Subcutaneous abdominal adipose tissue (tissue), 5 donors: ENCODE data around the gene PCBD1.
"Not testable (repeated sequence)": the region's sequence is repeated elsewhere in the genome, so short reads cannot be mapped to it uniquely, and the experiment has no call there.

Experiments
- H3K27ac ChIP-seq: one replicate; pipeline ENCODE4 v1.7.0; 2013; ENCODE audit warnings: low read depth, mild to moderate bottlenecking, inconsistent platforms, low read length, moderate library complexity
- H3K27me3 ChIP-seq, 5 donors: one replicate each; pipeline ENCODE4 v1.7.0; 2013; ENCODE audit warnings: low read length in 5 of 5, inconsistent platforms in 1 of 5; ENCODE audit not compliant: control insufficient read depth in 5 of 5, insufficient read depth in 4 of 5
- H3K36me3 ChIP-seq, 5 donors: one replicate each; pipeline ENCODE4 v1.7.0; 2013; ENCODE audit warnings: low read length in 5 of 5; ENCODE audit not compliant: control insufficient read depth in 5 of 5, insufficient read depth in 5 of 5
- H3K4me1 ChIP-seq, 5 donors: one replicate each; pipeline ENCODE4 v1.7.0; 2013; ENCODE audit warnings: low read length in 5 of 5, mild to moderate bottlenecking in 3 of 5, moderate library complexity in 1 of 5; ENCODE audit not compliant: control insufficient read depth in 5 of 5, insufficient read depth in 5 of 5
- H3K4me3 ChIP-seq, 5 donors: one replicate each; pipeline ENCODE4 v1.7.0; 2013; ENCODE audit warnings: low read length in 5 of 5, low read depth in 1 of 5
- H3K9ac ChIP-seq, 5 donors: one replicate each; pipeline ENCODE4 v1.7.0; 2013; ENCODE audit warnings: low read length in 5 of 5, mild to moderate bottlenecking in 4 of 5, moderate library complexity in 3 of 5
- H3K9me3 ChIP-seq, 5 donors: one replicate each; pipeline ENCODE4 v1.7.0; 2013; ENCODE audit warnings: low read length in 5 of 5; ENCODE audit not compliant: control insufficient read depth in 5 of 5
- donor health status: healthy.
- donor health status: healthy.
- donor health status: healthy.
- donor health status: healthy.
- donor health status: healthy.

Gene PCBD1

DNA sequence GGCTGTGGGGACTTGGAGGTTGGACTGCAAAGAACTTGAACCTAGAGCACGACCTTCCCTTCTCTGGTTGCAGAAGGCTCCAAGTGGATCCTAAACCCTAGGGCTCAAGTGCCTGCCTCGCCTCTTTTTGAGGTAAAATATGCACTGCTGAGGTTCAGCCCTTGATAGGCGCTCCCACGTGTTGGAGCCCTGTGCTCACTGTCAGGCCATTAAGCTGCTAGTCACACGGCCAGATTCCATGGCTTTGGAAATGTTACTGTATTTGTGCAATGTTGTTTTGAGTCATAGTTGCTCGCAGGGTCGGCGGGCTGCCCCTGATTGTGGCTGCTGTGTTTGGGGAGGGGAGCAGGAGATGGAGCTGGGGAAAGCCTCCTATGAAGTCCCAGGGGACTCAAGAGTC is 39.8 kb upstream of the PCBD1 start:
- Histone ChIP-seq H3K9me3 (no peaks in the 10 kb centered on the region), H3K9ac (no peak overlapping the region), H3K4me1 (no peaks in the 10 kb centered on the region), H3K4me3 (no peak overlapping the region), H3K27ac (no peak overlapping the region), H3K27me3 (peaks cover 16 to 41% (median 30%) of the 10 kb centered on the region in 5 donors), H3K36me3 (no peaks in the 10 kb centered on the region)

DNA sequence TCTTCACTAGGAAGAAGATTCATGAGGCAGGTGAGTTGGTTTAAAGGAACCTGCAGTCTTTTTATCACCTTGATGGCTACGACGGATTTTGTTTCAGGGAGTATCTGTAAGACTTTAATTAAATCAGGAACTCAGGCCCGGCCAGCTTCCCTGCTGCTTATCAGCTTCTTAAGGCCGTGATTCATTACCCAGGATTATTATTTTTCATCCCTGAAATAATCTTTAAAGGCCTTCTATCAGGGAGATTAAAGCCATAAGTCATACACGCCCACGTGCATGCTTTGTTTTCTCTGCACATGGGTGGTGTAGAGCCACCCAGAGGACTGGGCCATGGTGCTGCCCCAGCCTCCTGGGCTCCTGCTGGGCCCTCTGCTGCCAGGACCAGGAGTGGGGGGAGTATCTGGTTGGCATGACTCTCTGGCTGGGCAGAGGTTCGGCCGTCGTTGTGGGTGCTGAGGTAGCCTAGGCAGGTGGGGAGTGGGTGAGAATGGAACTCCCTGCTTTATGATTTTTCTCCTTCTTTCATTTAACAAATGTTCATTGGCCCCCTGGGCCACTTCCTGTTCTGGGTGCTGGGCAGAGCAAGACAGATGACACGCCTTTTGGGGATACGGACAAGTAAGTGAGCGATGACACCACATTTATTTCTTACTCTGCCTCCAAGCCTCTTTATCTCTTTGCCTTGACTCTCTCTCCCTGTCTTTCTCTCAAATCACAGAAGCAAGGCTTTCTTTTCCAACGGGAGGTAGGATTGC is 39.0 kb upstream of the PCBD1 start:
- Histone ChIP-seq H3K27ac (no peak overlapping the region), H3K36me3 (no peaks in the 10 kb centered on the region), H3K4me1 (no peaks in the 10 kb centered on the region), H3K27me3 (peaks cover 16 to 36% (median 24%) of the 10 kb centered on the region in 5 donors), H3K9me3 (no peaks in the 10 kb centered on the region), H3K9ac (no peak overlapping the region), H3K4me3 (no peak overlapping the region)

DNA sequence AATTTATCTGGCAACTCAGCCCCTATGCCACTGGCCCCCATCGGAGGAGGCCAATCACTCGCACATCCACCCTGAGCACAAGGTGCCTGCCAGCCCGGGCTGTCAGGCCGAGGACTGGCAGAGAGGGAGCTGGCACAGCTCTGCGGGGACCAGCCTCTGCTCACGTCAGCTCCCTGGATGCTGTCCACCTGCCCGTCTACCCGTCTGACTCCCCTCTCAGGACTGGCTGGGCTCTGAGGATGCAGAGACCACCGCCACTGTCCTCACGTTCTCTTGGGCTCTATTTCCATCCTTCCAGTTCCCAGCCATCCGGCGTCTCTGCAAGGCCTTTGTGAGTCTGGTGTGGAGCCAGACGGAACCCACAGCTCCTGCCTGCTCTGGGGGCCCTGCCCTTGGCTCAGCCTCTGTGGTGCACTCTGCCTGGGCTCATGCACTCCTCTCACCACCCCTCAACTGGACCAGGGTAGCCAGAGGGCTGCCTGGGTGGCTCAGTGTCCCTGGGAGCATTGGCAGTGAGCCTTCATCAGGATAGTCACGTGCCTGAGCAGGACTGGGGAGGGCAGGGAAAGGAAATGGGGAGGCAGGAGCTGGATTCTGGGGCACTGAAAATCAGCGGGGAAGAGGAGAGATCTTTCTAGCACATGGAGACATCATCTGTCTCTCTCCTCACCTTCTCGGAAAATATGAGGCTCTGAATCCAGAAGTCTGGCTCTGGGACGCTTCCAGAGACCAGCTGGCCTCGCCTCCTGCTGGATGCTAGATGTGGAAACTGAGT is 38.0 kb upstream of the PCBD1 start:
- H3K27ac ChIP-seq, result no peak overlapping the region

DNA sequence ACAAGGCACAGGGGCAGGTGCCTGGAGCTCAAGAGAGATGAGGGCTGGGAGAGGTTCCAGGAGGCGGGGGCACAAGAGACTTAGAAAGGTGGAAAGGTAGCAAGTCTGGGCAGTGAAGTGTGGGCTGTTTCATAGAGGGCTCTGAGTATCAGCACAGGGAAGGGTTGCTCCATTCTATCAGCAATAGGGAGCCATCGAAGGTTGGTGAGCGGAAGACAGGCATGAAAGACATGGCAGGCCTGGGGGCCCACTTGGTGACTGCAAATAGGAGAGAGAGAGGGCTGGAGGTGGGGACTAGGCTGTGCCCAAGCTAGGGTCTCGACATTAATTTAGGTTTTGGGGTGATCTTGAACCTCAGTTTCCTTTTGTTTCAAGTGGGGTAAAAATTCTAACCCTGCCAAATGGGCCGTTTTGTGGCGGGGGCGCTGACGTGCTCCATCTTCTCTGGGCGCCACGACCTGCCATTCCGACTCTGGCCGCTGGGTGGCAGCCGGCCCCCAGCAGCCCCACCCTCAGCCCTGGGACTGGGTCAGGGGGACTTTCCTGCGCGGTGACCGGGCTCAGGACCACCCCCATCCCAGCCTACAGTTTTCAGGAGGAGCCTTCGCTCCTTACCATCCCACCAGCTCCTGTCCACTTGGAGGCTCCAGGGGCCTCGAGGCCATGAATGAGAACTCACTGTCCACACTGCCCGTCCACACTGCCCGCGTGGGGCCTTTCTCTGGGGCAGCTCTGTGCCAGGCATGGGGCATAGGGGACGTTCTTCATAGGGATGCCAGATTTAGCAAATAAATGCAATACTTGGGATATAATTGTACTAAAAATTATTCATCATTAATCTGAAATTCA is 37.2 kb upstream of the PCBD1 start:
- H3K9ac ChIP-seq, result no peak overlapping the region
- H3K4me3 ChIP-seq, result no peak overlapping the region
- H3K9me3 ChIP-seq, result no peaks in the 10 kb centered on the region
- peaks cover 0 to 2% (median 0%) of the 10 kb centered on the region in 5 donors for H3K4me1 ChIP-seq
- no peak overlapping the region for H3K27ac ChIP-seq
- peaks cover 10 to 18% (median 12%) of the 10 kb centered on the region in 5 donors for H3K27me3 ChIP-seq
- H3K36me3 ChIP-seq, result no peaks in the 10 kb centered on the region

More for the DNA sequence above, 38.0 kb upstream of the PCBD1 start:
- Histone ChIP-seq H3K9ac (no peak overlapping the region), H3K36me3 (no peaks in the 10 kb centered on the region), H3K9me3 (no peaks in the 10 kb centered on the region), H3K4me1 (peaks cover 0 to under 1% (median 0%) of the 10 kb centered on the region in 5 donors), H3K4me3 (no peak overlapping the region), H3K27me3 (peaks cover 13 to 26% (median 16%) of the 10 kb centered on the region in 5 donors)

DNA sequence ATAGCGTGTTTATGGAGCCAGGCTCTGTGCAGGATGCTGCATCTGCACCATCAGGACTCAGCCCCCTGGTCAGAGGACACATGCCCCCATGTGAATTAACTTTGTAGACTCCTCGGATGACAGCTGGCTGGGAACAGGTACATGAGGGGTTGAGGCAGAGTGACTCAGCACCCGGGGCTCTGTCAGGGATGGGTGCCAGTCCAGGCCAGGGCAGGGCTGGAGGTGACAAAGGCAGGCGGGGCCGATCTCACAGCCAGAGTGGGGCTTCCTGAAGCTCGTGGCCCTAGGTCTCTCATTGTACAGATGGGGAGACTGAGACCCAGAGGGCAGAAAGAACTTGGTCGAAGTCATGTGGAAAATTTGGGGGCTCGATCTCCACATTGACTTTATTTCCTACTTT is 35.3 kb upstream of the PCBD1 start:
- no peak overlapping the region for H3K4me3 ChIP-seq
- H3K27ac ChIP-seq, result no peak overlapping the region
- H3K4me1 ChIP-seq, result peaks cover 0 to 2% (median 0%) of the 10 kb centered on the region in 5 donors
- H3K9ac ChIP-seq, result no peak overlapping the region
- H3K36me3 ChIP-seq, result no peaks in the 10 kb centered on the region
- H3K9me3 ChIP-seq, result no peaks in the 10 kb centered on the region
- H3K27me3 ChIP-seq, result peaks cover 14 to 28% (median 17%) of the 10 kb centered on the region in 5 donors

DNA sequence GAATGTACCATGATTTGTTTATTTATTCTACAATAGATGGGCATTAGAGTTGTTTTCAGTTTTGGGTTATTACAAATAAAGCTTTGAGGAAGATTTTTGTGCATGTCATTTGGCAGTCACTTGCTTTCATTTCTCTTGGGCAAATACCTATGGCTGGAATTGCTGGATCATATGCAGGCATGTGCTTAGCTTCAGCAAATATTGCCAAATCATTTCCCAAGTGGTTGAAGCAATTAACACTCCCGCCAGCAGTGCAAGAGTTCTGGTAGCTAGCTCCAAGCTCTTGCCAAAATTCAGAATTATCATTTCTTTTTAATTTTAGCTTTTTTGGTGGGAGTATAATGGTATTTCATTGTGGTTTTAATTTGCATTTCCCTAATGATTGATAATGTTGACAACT is 32.9 kb upstream of the PCBD1 start:
- no peak overlapping the region for H3K27ac ChIP-seq
- H3K4me1 ChIP-seq, result peaks cover 0 to 2% (median 0%) of the 10 kb centered on the region in 5 donors
- H3K9me3 ChIP-seq, result no peaks in the 10 kb centered on the region
- peaks cover 9 to 40% (median 28%) of the 10 kb centered on the region in 5 donors for H3K27me3 ChIP-seq
- H3K36me3 ChIP-seq, result no peaks in the 10 kb centered on the region
- no peak overlapping the region for H3K4me3 ChIP-seq
- H3K9ac ChIP-seq, result no peak overlapping the region

DNA sequence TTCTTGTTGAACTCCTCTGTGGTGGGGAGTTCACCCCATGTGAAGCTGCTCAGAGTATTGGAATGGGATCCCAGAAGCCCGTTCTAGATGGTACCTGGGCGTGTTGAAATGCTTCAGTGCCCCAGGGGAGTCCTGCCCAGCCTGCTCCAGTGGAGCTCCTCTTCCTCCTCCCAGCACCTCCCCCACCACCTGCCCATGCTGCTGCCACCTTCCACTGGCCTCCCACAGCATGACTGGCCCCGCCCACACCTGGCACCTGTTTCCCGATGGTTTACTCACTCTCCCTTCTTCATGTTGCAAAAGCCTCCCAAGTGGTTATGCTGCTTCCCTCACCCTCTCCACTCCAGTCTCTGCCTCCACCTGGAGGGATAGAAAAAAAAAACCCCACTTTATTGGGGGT is 32.2 kb upstream of the PCBD1 start:
- no peaks in the 10 kb centered on the region for H3K36me3 ChIP-seq
- H3K4me1 ChIP-seq, result peaks cover 0 to 2% (median 0%) of the 10 kb centered on the region in 5 donors
- no peak overlapping the region for H3K4me3 ChIP-seq
- H3K27ac ChIP-seq, result no peak overlapping the region
- peaks cover 13 to 41% (median 33%) of the 10 kb centered on the region in 5 donors for H3K27me3 ChIP-seq
- no peak overlapping the region for H3K9ac ChIP-seq
- H3K9me3 ChIP-seq, result no peaks in the 10 kb centered on the region

DNA sequence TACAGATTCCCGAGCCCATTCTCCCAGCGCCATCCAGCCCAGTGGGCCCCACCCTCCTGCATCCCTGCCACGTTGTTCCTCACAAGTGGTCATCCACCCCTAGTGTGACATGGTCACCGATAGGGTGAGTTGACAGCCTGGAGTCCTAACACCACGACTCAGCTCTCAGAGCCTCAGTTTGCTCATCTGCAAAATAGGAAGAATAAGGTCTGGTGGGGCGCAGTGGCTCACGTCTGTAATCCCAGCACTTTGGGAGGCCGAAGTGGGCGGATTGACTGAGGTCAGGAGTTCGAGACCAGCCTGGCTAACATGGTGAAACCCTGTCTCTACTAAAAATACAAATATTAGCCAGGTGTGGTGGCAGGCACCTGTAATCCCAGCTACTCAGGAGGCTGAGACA is 31.5 kb upstream of the PCBD1 start:
- peaks cover 20 to 41% (median 35%) of the 10 kb centered on the region in 5 donors for H3K27me3 ChIP-seq
- not testable (repeated sequence) for H3K9me3 ChIP-seq, H3K4me1 ChIP-seq, H3K36me3 ChIP-seq, H3K9ac ChIP-seq, H3K4me3 ChIP-seq, H3K27ac ChIP-seq

DNA sequence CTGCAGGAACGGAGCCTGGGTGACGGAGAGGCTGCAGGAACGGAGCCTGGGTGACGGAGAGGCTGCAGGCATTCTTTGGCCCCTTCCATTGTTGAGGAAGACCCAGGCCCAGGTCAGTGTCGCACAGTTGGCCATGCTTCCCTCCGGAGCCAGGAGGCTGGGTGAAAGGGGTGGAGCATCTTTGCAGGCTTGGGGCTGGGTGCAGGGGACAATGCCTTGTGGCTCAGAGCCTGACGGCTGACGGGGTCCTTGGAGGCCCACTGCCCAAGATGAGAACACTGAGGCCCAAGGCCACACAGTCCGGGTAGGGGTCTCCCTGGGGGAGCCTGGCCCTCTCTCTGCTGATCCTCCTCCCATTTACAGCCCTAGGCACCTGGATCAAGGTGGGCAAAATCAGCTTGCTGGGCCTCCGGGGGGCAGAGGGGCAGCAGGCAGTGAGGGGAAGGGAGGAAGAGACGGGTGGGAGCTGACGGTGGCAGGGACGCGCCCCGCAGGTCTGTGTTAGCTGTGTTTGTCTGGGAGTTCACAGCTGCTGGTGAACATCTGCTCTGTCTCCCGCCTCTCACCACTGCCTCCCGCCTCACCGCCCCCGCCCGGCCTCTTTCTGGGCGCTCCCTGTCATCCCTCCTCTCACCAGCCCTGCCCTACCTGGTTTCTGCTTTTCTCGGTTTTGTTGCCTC is 30.6 kb upstream of the PCBD1 start:
- Histone ChIP-seq H3K36me3 (no peaks in the 10 kb centered on the region), H3K27ac (no peak overlapping the region), H3K27me3 (peaks cover 20 to 42% (median 35%) of the 10 kb centered on the region in 5 donors), H3K4me1 (peaks cover 0 to 2% (median 0%) of the 10 kb centered on the region in 5 donors), H3K9ac (no peak overlapping the region), H3K4me3 (no peak overlapping the region), H3K9me3 (no peaks in the 10 kb centered on the region)
